Mammary microvascular endothelial cell (primary cell): ENCODE results near the gene OR13D1. TPM values are rescaled to one million over a fixed set of nuclear protein-coding genes. Genes with fewer than 3 reads are reported as not detected.

Experiments used
- total RNA-seq: library from RNA; depleted of rRNA; stranded (reverse); fragments of >200 nt; gene quantifications from 2 replicates; pipeline ENCODE4 v1.2.3, GENCODE V29; 2015

OR13D1 gene, protein sequence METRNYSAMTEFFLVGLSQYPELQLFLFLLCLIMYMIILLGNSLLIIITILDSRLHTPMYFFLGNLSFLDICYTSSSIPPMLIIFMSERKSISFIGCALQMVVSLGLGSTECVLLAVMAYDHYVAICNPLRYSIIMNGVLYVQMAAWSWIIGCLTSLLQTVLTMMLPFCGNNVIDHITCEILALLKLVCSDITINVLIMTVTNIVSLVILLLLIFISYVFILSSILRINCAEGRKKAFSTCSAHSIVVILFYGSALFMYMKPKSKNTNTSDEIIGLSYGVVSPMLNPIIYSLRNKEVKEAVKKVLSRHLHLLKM
- total RNA-seq = not detected in 2 replicates

DNA sequence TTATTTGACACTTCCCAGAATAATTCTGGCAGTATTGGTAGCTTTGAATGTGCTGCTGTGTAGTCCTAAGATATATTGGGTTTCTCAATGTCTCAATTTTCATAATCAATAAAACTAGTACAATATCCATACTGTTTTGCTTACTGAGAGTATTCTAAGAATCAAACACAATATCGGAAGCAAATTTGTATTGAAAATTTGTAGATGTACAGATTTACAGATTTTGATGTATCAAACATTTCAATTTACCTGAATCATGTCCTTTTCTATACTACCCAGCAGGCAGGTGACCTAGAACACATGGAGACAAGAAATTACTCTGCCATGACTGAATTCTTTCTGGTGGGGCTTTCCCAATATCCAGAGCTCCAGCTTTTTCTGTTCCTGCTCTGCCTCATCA is at the start of gene OR13D1:
OR13D1 (plus strand) TSS at position 301 of the 400 bp plus-strand sequence; CDS start at position 301, 0 bp downstream.

Other genes with a start within 250 kb of the OR13D1 start
- not detected in 2 replicates for gene OR13F1, start 190.3 kb upstream of the OR13D1 start, total RNA-seq
- not detected in 2 replicates for gene OR13C4, start 167.3 kb upstream of the OR13D1 start, total RNA-seq
- gene OR13C3, start 157.7 kb upstream of the OR13D1 start, total RNA-seq = not detected in 2 replicates
- gene OR13C8, start 125.3 kb upstream of the OR13D1 start, total RNA-seq = not detected in 2 replicates
- gene OR13C5, start 95.1 kb upstream of the OR13D1 start, total RNA-seq = not detected in 2 replicates
- gene OR13C2, start 88.9 kb upstream of the OR13D1 start, total RNA-seq = not detected in 2 replicates
- not detected in 2 replicates for gene OR13C9, start 76.3 kb upstream of the OR13D1 start, total RNA-seq
- 78.9 and 80.5 TPM in 2 replicates for gene NIPSNAP3A, start 53.2 kb downstream of the OR13D1 start, total RNA-seq
- 0.47 TPM in 1 of 2 replicates, not detected in the other for gene NIPSNAP3B, start 69.6 kb downstream of the OR13D1 start, total RNA-seq
- 5.6 and 6.8 TPM in 2 replicates for gene ABCA1, start 233.6 kb downstream of the OR13D1 start, total RNA-seq